OCI-LY3 (cell line): ENCODE results near the gene TLR9.
A peak's percentile ranks its signal among the peaks of the same experiment; 100 is the strongest.

Experiments used
- H2AFZ ChIP-seq: fragments of 200-600, 300-600 bp; shearing (Covaris generic); 2 replicates; pipeline ENCODE4 v1.6.0; 2014; ENCODE audit warnings: antibody characterized with exemption, low read depth, low read length
- H3K27ac ChIP-seq: fragments of 200-600, 300-600 bp; sonication (generic); 2 replicates; pipeline ENCODE4 v1.5.1; 2014; ENCODE audit warnings: mild to moderate bottlenecking, low read length, moderate library complexity, mixed read lengths
- H3K27me3 ChIP-seq: fragments of 200-600, 300-600 bp; sonication (generic); 2 replicates; pipeline ENCODE4 v1.6.1; 2014; ENCODE audit warnings: low read depth, low read length, mixed read lengths
- H3K36me3 ChIP-seq: fragments of 200-600, 300-600 bp; sonication (generic); replicated peaks from 2 replicates; pipeline ENCODE3; 2014; ENCODE audit warnings: low read depth, low read length, mixed read lengths
- H3K4me1 ChIP-seq: fragments of 300-600, 200-600 bp; sonication (generic); 2 replicates; pipeline ENCODE4 v1.6.1; 2014; ENCODE audit warnings: low read length, mixed read lengths
- H3K4me2 ChIP-seq: fragments of 200-600, 300-600 bp; sonication (generic); 2 replicates; pipeline ENCODE4 v1.6.1; 2014; ENCODE audit warnings: low read length, mixed read lengths
- H3K4me3 ChIP-seq: fragments of 300-600, 200-600 bp; sonication (generic); 2 replicates; pipeline ENCODE4 v1.5.1; 2014; ENCODE audit warnings: antibody characterized with exemption, mild to moderate bottlenecking, low read length, moderate library complexity
- H3K79me2 ChIP-seq: fragments of 300-600, 200-600 bp; shearing (Covaris generic); 2 replicates; pipeline ENCODE4 v1.6.1; 2014; ENCODE audit warnings: mild to moderate bottlenecking, low read length, mixed read lengths
- H3K9ac ChIP-seq: fragments of 300-600, 200-600 bp; shearing (Covaris generic); 2 replicates; pipeline ENCODE4 v1.6.0; 2014; ENCODE audit warnings: mild to moderate bottlenecking, low read length, moderate library complexity
- H3K9me3 ChIP-seq: fragments of 200-600, 300-600 bp; shearing (Covaris generic); 2 replicates; pipeline ENCODE4 v1.6.1; 2014; ENCODE audit warnings: low read length, mixed read lengths; ENCODE audit not compliant: insufficient read depth
- H4K20me1 ChIP-seq: fragments of 200-600, 300-600 bp; sonication (generic); 2 replicates; pipeline ENCODE4 v1.6.1; 2016; ENCODE audit warnings: low read length, mixed read lengths; ENCODE audit not compliant: insufficient read depth
- CTCF ChIP-seq: fragments of 200-600, 300-600 bp; sonication (generic); IDR thresholded peaks from 2 replicates; pipeline ENCODE4 v1.5.1; 2014; ENCODE audit warnings: antibody characterized with exemption, low read length, low read depth
- EZH2phosphoT487 ChIP-seq: fragments of 200-600 bp; shearing (Covaris generic); IDR thresholded peaks from 2 replicates; pipeline ENCODE4 v1.6.1; 2018; ENCODE audit warnings: antibody characterized with exemption, mixed run types, low read depth

Gene TLR9

GRCh38 chr3:52249683-52250082, 24.2 kb upstream of the TLR9 start:
- Histone ChIP-seq H2AFZ (no peak overlapping the region), H4K20me1 (peaks cover 21% of the 10 kb centered on the region), H3K4me2 (no peak overlapping the region), H3K4me3 (no peak overlapping the region), H3K9ac (no peak overlapping the region), H3K36me3 (peaks cover 31% of the 10 kb centered on the region), H3K9me3 (no peaks in the 10 kb centered on the region), H3K27ac (no peak overlapping the region), H3K79me2 (peaks cover 12% of the 10 kb centered on the region; the same call in 1 of the 2 replicates), H3K4me1 (peaks cover 51% of the 10 kb centered on the region), H3K27me3 (no peaks in the 10 kb centered on the region)
- TF ChIP-seq EZH2phosphoT487 (no peak), CTCF (no peak)

- Histone ChIP-seq H3K9ac (no peak overlapping the region), H3K9me3 (no peaks in the 10 kb centered on the region), H3K4me2 (no peak overlapping the region), H3K4me1 (peaks cover 52% of the 10 kb centered on the region), H3K27me3 (no peaks in the 10 kb centered on the region), H3K36me3 (peaks cover 25% of the 10 kb centered on the region), H3K4me3 (no peak overlapping the region), H3K27ac (no peak overlapping the region), H4K20me1 (peaks cover 15% of the 10 kb centered on the region), H3K79me2 (peaks cover 10% of the 10 kb centered on the region; the same call in 1 of the 2 replicates), H2AFZ (no peak overlapping the region)
- TF ChIP-seq EZH2phosphoT487 = no peak
- no peak for TF ChIP-seq CTCF
These were observed 23.5 kb upstream of the TLR9 start for GRCh38 chr3:52248816-52249547.

GRCh38 chr3:52248165-52248541, 22.7 kb upstream of the TLR9 start:
- no peak overlapping the region for H3K4me3 ChIP-seq
- no peak overlapping the region for H3K27ac ChIP-seq
- peaks cover 50% of the 10 kb centered on the region for H3K4me1 ChIP-seq
- H3K9me3 ChIP-seq = 0 out of 2 replicates have a peak, but pooled peaks cover 4% of the 10 kb centered on the region
- no peak overlapping the region for H3K4me2 ChIP-seq
- peaks cover 19% of the 10 kb centered on the region for H3K36me3 ChIP-seq
- H3K9ac ChIP-seq = no peak overlapping the region
- no peak overlapping the region for H2AFZ ChIP-seq
- no peaks in the 10 kb centered on the region for H3K27me3 ChIP-seq
- no peak for TF ChIP-seq EZH2phosphoT487
- no peak for TF ChIP-seq CTCF
- peaks cover 8% of the 10 kb centered on the region; the same call in 1 of the 2 replicates for H3K79me2 ChIP-seq
- 0 out of 2 replicates have a peak, but pooled peaks cover 9% of the 10 kb centered on the region for H4K20me1 ChIP-seq

DNA sequence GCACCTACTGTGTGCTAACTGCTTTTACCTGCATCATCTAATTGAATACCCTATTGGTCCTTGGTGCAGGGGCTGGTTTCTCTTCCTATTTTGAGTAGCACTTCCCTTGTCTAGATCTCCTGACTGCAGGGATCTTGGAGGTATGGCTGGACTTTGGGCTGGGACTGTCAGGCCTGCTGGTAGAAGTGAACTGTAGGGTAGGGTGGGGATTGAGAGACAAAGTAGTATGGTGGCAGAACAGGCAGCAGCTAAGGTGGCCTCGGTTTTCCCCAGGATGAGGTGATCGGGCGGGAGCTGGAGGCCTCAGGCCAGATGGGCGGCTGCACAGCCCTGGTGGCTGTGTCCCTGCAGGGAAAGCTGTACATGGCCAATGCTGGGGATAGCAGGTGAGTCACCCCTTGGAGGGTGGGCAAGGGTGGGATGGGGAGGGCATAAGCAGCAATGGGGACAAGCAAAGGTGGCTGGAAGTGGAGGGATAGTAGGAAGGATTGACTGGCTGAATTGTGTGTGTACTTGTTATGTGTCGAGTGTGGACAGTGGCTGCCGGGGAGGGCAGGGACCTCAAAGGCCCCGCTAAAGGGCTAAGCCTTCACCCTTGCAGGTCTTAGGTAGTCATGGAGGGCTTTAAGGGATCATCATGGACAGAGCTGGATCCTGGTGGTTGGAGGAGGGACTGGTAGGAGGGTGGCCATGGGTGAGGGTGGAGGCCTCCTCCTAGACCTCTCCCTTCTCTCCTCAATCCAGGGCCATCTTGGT, 22.1 kb upstream of the TLR9 start:
- Histone ChIP-seq H3K79me2 (peaks cover 3% of the 10 kb centered on the region; the same call in 1 of the 2 replicates), H3K4me2 (peak overlapping the region; percentile 1; the same call in 1 of the 2 replicates), H3K27ac (no peak overlapping the region), H3K4me3 (no peak overlapping the region), H3K36me3 (peaks cover 18% of the 10 kb centered on the region), H2AFZ (no peak overlapping the region), H3K27me3 (no peaks in the 10 kb centered on the region), H3K9ac (no peak overlapping the region), H4K20me1 (0 out of 2 replicates have a peak, but pooled peaks cover 9% of the 10 kb centered on the region), H3K4me1 (peaks cover 44% of the 10 kb centered on the region), H3K9me3 (0 out of 2 replicates have a peak, but pooled peaks cover 4% of the 10 kb centered on the region)
- no peak for TF ChIP-seq CTCF
- TF ChIP-seq EZH2phosphoT487 = no peak
